IPS-NIHi7 (cell line): ENCODE measurements around the gene SLC6A3.
"Not testable (repeated sequence)": the region's sequence is repeated elsewhere in the genome, so short reads cannot be mapped to it uniquely, and the experiment has no call there.

Source experiments
- DNase-seq: peaks from one replicate; pipeline ENCODE4 v3.0.0; 2012; ENCODE audit warnings: mixed read lengths; ENCODE audit errors: extremely low spot score

Gene SLC6A3

DNA sequence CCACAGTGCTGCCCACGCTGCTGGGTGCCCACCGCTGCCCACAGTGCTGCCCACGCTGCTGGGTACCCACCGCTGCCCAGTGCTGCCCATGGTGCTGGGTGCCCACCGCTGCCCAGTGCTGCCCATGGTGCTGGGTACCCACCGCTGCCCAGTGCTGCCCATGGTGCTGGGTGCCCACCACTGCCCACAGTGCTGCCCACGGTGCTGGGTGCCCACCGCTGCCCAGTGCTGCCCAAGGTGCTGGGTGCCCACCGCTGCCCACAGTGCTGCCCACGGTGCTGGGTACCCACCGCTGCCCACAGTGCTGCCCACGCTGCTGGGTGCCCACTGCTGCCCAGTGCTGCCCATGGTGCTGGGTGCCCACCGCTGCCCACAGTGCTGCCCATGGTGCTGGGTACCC is 22.7 kb downstream of the SLC6A3 start:
- not testable (repeated sequence) for DNase-seq

DNA sequence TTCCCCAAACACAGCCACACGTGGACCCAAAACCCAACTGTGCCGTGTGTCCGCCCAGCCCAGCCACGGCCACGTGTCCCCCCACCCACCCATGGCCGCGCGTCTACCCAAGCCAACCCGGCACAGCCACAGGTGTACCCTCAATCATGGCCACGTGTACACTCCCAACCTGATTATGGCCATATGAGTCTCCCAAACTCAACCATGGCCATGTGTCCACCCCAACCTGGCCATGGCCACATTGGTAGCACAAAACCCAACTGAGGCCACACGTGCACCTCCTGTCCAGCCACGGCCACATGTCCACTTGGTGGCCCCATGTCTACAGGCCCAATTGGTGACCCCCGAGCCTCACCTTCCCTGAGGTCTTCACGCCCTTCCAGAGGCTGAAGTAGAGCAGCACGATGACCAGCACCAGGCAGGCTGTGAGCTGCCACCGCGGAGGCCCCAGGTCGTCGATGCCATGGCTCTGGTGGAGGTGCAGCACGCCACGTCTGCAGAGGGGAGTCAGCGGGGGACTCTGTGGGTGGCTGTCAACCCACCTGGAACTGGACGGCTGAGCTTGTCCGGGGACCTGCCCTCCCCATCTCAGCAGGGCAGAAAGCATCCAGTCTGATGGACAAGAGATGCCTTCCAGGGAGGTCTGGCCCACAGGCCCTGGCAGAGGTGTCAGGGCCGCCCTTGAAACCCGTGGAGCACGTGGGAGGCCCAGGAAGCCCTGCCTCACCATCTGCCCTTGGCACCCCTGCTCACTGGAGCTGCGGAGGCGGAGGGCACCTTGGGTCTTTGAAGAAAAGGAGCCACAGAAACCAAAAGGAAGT is 23.5 kb downstream of the SLC6A3 start:
- no peak for DNase-seq

DNA sequence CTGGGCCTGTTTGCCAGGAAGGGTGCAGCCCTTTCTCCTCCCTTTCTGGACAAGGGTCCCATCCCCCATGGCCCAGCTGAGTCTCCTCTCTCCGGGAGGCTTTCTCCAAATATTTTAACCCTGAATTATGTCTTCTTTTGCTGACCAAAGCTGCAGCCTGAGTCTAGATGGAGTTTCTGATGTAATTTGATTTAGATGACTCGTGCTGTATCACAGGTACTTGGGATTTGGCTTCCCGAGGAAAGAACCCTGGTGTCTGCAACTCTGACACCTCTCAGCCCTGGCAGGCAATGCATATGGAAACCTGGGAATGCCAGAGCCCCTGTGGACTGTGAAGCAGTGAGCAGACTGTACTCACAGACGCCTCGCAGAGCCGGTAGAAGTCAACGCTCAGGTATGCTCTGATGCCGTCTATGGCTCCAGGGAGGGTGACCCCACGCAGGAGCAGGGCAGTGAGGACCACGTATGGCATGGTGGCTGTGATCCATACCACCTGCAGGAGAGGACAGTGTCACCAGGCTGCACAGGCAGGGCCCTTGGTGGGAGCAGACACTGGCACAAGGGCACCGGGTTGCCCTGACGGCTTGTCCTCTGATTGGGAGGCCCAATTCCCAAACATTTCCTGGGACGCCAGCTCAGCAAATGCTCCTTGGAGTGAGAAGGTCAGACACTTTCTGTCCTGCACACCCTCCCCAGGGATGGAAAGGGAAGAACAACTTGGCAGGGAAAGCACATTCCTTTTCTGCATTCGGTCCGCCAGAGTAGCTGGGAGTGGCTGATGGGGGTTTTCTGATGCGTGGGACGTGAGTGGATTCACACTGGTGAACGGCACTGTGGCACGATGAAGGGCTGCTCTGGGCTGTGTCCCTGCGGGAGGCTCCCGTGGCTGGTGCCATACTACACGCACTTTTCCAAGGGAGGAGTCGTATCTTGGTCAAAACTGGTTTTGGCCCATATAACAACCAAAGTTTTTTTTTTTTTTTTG is 24.7 kb downstream of the SLC6A3 start:
- DNase-seq: no peak

DNA sequence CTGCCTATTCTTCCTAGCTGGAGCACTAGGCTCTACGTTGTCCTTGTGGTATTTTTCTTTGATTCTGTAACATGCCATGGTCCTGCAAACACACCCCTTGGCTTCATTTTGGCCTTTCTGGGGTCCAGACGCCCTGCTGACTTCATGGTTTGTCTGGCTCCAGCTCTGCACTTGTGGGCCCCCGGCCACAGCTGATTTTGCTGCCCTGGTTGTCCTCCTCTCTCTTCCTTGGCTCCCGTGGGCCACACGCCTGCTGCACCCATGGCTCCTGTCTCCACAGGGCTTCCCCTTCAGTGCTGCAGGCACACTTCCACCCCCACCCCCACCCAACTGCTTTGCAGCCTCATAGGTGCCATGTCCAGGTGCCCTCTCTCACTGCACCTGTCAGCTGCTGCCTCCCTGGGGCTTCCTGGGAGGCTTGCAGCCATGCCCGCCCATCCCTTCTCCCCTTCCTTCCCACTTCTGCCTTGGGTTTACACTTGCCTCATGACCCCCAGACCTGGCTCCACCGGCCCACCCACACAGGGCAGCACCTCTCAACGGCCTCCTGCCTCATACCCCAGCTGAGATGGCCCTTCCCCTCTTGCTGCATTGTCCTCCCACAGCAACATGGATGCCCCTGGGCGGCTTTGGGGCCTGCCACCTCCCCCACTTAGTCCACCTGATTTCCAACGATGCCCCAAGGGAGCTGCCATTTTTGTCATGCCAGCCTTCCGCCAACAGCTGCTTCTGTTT is 25.6 kb downstream of the SLC6A3 start:
- DNase-seq: no peak

DNA sequence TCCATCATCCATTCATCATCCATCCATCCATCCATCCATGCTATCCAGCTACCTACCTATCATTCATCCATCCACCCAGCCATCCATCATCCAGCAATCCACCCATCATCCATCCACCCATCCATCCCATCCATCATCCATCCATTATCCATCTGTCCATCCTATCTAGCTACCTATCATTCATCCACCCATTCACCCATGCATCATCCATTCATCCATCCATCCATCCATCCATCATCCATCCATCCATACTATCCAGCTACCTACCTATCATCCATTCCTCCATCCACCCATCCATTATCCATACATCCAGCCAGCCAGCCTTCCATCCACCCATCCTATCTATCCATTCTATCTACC is 26.3 kb downstream of the SLC6A3 start:
- no peak for DNase-seq

DNA sequence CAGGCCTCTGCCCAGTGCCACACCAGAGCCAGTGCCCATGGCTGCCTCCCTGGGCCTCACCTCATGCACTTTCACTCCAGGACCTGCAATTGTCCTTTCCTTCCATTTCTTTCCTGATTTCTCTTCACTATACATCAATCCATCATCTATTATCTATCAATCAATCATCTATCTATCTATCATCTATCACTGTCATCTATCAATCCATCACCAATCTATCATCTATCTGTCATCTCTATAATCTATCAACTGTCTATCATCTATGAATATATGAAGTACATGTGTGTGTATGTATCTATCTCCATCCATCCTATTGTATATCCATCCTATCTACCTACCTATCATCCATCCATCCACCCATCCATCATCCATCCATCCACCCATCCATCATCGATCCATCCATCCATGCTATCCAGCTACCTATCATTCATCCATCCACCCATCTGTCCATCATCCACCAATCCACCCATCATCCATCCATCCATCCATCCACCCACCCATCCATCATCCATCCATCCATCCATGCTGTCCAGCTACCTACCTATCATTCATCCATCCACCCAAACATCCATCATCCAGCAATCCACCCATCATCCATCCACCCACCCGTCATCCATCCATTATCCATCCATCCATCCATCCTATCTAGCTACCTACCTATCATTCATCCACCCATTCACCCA is 26.9 kb downstream of the SLC6A3 start:
- no peak for DNase-seq

DNA sequence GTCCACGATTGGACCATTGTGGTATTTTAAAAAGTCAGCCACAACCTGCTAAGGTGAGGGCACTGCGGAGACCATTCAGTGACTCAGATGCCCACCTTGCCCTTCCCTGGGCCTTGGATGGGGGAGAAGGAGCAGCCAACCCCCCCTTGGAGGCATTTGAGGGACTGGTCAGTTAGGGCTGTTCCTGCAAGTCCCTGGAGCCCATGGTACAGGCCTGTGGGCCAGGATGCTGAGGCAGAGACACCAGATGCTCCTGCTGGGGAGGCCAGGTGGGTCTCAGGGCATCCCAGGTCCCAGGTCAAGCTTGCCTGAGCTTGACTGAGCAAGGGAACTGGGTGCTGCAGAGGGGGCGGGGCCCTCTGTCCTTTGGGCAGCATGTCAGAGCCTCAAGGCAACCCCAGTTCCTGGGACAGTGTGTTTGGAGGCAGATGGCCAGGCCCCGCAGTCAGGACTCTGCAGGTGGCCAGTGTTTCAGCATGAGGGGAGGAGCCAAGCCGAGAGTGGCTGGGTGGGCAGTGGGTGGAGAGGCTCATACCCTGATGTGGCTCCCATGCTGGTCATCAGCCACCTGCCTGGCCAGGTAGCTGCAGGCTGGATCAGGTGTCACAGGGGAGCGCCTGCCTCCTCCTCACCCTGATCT is 27.5 kb downstream of the SLC6A3 start:
- no peak for DNase-seq

DNA sequence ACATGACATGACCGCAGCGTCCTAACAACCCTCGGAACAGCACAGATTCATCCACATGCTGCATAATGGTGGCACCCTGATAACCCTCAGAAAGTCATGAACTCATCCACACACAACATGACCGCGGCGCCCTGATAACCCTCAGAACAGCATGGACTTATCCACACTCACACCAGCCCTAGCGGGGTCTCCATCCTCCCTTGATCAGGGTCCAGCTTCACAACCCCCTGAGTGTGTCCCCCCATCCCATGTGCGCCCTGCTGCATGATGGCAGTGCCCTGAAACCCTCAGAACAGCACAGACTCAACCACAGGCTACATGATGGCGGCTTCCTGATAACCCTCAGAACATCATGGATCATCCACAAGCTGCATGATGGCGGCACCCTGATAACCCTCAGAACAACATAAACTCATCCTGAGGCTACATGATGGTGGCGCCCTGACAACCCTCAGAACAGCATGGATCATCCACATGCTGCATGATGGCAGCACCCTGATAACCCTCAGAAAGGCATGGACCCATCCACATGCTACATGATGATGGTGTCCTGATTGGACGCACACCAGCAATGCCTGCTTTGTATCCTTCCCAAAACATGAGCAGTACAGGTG is 28.3 kb downstream of the SLC6A3 start:
- no peak for DNase-seq

DNA sequence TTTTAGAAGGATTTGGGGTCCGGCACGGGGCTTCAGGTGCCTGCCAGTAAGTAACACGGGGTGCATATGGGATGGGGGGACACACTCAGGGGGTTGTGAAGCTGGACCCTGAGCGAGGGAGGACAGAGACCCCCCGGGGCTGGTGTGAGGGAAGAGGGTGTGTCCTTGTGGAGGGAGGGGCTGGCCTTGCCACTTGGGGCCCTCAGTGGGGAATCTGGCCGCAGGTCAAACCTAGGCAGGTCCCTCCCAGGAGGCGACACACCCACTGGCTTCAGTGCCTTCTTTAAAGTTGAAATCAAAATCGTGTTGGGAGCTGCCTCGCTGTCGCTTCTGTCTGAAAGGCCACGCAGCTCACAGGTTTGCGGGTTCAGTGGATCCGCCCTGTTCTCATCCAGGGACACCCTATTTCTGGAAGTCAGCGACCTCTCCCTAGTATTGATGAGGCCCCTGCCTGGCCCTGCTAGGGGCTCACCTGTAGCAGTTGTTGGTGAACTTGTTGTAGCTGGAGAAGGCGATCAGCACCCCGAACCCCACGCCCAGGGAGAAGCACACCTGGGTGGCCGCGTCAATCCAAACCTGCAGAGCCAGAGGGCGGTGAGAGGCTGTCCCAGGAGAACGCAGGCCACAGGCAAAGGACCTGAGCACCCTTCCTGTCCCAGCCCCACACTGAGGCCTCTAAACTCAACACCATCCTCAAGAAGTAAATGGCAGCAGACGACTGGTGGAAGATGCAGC is 29.4 kb downstream of the SLC6A3 start:
- no peak for DNase-seq

DNA sequence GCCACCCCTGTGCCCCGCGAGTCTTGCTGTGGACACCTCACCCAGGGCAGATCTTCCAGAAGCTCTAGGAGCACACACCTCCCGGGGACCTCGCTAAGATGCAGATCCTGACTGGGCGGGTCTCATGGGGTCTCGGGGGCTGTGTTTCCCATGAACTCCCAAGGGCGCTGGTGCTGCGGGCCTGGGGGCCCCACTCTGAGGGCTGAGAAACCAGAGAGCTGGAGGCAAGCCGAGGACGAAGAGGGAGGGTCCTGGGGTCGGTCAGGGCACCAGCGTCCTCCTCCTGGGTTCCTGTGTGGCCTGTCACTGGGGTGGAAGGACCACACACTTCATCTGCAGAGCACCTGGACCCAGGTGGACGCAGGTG is 30.2 kb downstream of the SLC6A3 start:
- DNase-seq: no peak

DNA sequence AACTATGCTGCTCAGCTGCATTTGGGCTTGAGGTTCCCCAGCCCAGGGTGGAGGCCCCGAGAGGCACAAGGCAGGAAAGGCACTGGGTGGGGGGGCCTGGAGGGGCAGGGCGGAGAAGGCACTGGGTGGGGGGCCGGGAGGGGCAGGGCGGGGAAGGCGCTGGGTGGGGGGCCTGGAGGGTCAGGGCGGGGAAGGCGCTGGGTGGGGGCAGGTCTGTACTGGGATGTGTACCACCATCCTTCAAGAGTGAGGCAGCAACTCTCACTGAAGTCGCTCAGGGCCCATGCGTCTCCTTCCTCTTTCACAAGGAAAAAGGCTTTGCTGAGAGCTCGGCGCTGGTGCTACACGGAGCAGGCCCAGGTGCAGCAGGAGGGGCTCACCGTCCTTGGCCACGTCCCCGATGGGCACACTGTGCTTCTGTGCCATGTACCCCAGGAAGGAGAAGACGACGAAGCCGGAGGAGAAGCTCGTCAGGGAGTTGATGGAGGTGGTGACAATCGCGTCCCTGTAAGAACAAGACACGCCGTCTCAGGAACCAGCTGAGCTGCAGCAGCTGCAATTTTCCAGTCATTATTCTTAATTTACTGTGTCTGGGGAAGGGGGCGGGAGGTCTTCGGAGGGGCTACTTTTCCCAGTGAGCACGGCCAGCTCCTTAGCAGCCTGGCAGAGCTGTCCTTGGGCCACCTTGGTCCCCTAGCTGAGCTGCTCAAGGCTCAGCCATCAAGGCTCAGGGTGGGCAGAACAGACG is 30.8 kb downstream of the SLC6A3 start:
- peak; percentile 51 for DNase-seq

DNA sequence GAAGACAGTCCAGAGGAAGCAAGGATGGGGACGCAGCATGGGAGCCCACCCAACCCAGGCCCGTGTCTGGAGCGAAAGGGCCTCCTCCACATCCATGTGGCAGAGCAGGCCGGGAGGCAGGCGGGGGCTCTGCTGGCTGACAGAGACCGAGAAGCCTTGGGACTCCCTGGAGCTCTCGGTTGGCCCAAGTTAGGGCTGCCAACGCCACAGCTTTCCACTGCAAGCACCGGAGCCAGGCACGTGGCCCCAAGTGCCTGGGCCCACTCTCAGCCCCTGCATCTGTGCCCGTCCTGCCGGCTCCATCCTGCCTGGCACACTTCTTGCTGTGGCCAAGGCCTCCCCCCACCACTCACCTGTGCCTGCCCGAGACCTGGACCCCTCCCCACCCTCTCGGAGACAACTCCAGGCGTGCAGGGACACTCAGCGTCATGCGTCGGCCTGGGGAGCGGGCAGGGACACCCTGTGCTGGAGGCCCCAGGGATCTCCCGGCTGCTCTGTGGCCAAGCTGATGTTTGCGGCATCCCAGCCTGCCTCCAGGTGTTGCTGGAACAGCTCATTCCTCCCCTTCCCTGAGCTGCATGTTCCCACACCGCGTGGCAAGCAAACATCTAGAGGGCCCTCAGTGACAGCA is 31.5 kb downstream of the SLC6A3 start:
- no peak for DNase-seq

DNA sequence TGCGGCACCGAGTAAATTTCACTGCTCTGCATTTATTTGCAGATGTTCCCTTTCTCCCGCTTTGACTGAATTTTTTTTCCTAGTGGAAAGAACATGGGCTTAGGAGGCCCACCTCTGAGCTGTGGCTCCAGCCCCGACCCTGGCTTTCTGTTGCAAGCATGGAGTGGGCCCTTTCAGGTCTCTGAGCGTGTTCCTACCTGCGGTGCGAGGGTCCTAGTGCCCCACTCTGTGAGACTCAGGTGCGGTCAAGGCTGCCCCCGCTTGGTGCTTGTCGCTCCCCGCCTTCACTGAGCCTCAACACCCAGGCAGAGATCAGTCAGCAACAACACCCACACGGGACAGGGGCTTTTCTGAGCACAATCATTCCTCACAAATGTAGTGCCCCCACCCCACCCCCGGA is 32.0 kb downstream of the SLC6A3 start:
- DNase-seq: no peak

DNA sequence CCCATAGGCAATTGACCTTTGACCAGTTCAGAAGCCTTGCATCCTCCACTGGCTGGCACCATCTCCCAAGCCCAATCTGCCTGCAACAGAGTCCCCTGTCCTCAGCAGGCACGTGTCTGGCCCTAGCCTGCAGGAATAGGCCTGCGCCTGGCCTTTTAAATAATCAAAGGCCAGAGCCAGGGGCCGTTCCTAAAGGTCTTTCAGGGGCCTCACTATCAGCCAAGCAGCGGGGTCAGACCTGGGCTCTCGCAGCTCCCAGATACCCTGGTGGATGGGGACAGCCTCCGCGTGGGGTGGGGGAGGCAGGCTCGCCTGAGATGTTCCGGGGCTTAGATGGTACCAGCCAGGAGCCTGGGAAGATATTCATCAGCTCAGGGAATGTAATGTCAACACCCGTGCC is 32.6 kb downstream of the SLC6A3 start:
- no peak for DNase-seq

DNA sequence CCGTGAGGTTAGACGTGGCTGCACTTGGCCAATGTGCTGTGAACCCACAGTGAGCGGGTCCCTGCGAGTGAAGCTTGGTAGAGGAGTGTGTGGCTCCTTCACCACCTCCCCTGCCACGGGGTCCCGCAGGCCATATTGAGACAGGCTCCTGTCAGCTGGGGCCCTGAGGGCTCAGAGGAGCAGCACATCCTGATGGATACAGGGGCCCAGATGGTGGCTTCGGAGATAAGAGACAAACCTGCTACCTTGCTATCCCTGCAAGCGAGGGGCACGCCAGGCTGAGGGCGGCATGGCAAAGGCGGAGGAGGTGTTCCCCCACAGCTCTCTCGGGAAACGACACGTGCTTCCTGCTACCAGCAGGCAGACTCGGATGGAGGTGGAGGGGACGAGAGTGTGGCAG is 33.1 kb downstream of the SLC6A3 start:
- no peak for DNase-seq

DNA sequence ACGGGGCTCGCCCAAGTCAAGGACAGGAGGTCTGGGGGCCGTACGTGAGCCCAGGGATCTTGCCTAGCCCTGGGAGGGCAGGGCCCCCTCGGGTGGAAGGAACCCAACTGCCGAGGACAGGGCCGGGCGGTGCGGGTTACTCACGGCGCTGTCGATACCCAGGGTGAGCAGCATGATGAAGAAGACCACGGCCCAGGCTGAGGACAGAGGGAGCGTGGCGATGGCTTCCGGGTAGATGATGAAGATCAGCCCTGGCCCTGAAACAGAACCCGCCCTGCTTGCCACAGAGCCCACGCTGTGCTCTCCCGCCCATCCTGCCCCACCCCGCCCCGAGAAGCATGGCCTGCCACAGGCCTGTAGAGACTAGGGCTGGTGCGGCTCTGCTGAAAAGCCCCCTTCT is 34.1 kb downstream of the SLC6A3 start:
- no peak for DNase-seq

DNA sequence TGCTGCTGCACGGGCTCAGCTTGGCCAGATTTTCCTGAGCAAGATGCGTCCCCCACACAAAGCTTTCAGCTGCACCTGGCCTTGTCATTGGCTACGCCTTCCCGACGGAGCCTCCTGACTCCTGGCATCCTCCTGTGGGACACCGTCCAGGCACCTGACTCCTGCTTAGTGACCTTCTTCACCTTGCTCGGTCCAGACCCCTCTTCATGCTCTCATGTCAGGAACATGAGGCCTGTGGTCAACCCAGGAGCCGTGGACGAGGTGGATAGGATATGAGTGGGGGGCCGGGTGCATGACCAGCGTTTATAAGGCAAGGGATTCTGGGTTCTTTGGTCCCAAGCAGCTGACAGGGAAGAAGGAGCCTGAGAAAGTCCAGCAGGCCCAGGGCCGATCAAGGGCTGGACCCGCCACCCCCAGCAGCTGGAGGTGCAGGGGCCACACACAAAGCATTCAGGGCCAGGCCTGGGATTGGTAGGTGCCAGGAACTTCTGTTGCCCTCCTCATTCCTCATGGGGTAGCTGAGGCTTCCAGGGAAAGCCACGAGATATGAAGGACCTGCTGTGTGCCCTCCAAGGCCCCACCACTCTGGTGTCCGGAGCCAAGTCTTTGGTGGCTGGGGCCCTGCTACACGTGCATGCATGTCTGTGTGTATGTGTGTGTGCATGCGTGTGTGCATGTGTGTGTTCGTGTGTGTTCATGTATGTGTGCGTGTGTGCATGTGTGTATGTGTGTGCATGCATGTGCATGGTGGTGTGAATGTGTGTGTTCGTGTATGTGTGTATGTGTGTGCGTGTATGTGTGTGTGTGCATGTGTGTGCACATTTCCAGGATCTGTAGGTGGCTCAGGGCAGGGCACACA is 34.9 kb downstream of the SLC6A3 start:
- DNase-seq: no peak
